Right lobe of liver (tissue), 4 donors: Measurements from ENCODE around the gene CSNK1G1.

ENCODE experiments used
- CTCF ChIP-seq, 4 donors: fragments of 200-600 bp in 3 of 4; fragments of 450-650 bp in 1 of 4; IDR thresholded peaks; one replicate each; pipeline versions ENCODE4 v1.5.1 to v1.8.0; 2016 to 2022; ENCODE audit warnings: antibody characterized with exemption in 4 of 4, mild to moderate bottlenecking in 2 of 4
- POLR2A ChIP-seq: fragments of 450-650 bp; IDR thresholded peaks from one replicate; pipeline ENCODE4 v1.6.1; 2017; ENCODE audit warnings: antibody characterized with exemption, mild to moderate bottlenecking
- donor health status: DM: no; HTN: no; CAD: no.
- donor health status: DM: no; HTN: no; CAD: no.
- donor health status: DM: no; HTN: yes; CAD: no.

DNA sequence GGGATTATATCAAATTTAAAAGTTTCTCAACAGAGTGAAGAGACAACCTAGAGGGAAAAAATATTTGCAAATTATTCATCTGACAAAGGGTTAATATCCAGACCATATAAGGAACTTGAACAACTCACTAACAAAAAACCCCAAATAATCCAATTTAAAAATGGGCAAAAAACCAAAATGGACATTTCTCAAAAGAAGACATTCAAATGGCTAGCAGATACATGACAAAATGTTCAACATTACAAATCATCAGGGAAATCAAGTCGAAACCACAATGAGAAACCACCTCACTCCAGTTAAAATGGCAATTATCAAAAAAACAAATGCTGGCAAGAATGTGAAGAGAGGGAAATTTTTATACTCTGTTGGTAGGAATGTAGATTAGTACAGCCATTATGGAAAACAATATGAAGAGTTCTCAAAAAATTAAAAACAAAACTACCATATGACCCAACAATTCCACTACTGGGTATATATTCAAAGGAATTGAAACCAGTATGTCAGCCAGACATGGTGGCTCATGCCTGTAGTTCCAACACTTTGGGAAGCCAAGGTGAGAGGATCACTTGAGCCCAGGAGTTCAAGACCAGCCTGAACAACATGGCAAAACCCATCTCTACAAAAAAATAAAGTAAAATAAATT, 88.5 kb downstream of the CSNK1G1 start:
- TF ChIP-seq CTCF (IDR thresholded peaks at IDR 0.05) (no peak), POLR2A (no peak)
